Measurements from ENCODE around the gene NFIB.

GRCh38 chr9:14349146-14349446 lies 35.2 kb upstream of the NFIB start:
- TF ChIP-seq POLR2A (IDR thresholded peaks at IDR 0.05) (no peak), CTCF (IDR thresholded peaks at IDR 0.05) (no peak)

All from uterus (tissue), 2 donors.